ENCODE measurements around the gene RAB3B. TPM values are rescaled to one million over a fixed set of nuclear protein-coding genes. Genes with fewer than 3 reads are reported as not detected.

RAB3B gene
- total RNA-seq, 1 donor from 2014 or later, result not detected

- no peaks in the 10 kb centered on the region for H3K9me3 ChIP-seq
- no peaks in the 10 kb centered on the region for H3K4me1 ChIP-seq
- H3K36me3 ChIP-seq, result no peaks in the 10 kb centered on the region
- H3K27ac ChIP-seq, result no peak overlapping the region
- no peak for DNase-seq (ENCODE audit: low spot score in 2 of 2)
- no peaks in the 10 kb centered on the region for H3K27me3 ChIP-seq
- TF ChIP-seq CTCF (IDR thresholded peaks at IDR 0.05), result no peak
- intact Hi-C loops (cut with DNase I), result no loop called here
- no peak overlapping the region for H3K4me3 ChIP-seq
Observed at GRCh38 chr1:51922040-51922439, 68.5 kb downstream of the RAB3B start.

- H3K27me3 ChIP-seq, result no peaks in the 10 kb centered on the region
- H3K27ac ChIP-seq, result no peak overlapping the region
- H3K4me3 ChIP-seq, result no peak overlapping the region
- H3K4me1 ChIP-seq, result no peaks in the 10 kb centered on the region
- TF ChIP-seq CTCF (IDR thresholded peaks at IDR 0.05), result no peak
- H3K9me3 ChIP-seq, result no peaks in the 10 kb centered on the region
- no peaks in the 10 kb centered on the region for H3K36me3 ChIP-seq
- intact Hi-C loops (cut with DNase I), result no loop called here
- no peak for DNase-seq (ENCODE audit: low spot score in 2 of 2)
Observed at GRCh38 chr1:51920130-51920529, 70.4 kb downstream of the RAB3B start.

GRCh38 chr1:51919684-51920083, 70.8 kb downstream of the RAB3B start:
- no peak for DNase-seq (ENCODE audit: low spot score in 2 of 2)
- intact Hi-C loops (cut with DNase I), result no loop called here
- Histone ChIP-seq H3K27me3 (no peaks in the 10 kb centered on the region), H3K4me3 (no peak overlapping the region), H3K9me3 (no peaks in the 10 kb centered on the region), H3K27ac (no peak overlapping the region), H3K4me1 (no peaks in the 10 kb centered on the region), H3K36me3 (no peaks in the 10 kb centered on the region)
- no peak for TF ChIP-seq CTCF (IDR thresholded peaks at IDR 0.05)

- no peak for DNase-seq (ENCODE audit: low spot score in 2 of 2)
- intact Hi-C loops (cut with DNase I), result no loop called here
- H3K4me1 ChIP-seq, result no peaks in the 10 kb centered on the region
- H3K4me3 ChIP-seq, result no peak overlapping the region
- no peaks in the 10 kb centered on the region for H3K36me3 ChIP-seq
- no peaks in the 10 kb centered on the region for H3K9me3 ChIP-seq
- TF ChIP-seq CTCF (IDR thresholded peaks at IDR 0.05), result no peak
- no peaks in the 10 kb centered on the region for H3K27me3 ChIP-seq
- H3K27ac ChIP-seq, result no peak overlapping the region
Observed at GRCh38 chr1:51916587-51917405, 73.7 kb downstream of the RAB3B start.

- Histone ChIP-seq H3K4me3 (no peak overlapping the region), H3K9me3 (no peaks in the 10 kb centered on the region), H3K27ac (no peak overlapping the region), H3K27me3 (no peaks in the 10 kb centered on the region), H3K4me1 (no peaks in the 10 kb centered on the region), H3K36me3 (no peaks in the 10 kb centered on the region)
- intact Hi-C loops (cut with DNase I), result no loop called here
- no peak for TF ChIP-seq CTCF (IDR thresholded peaks at IDR 0.05)
- no peak for DNase-seq (ENCODE audit: low spot score in 2 of 2)
Observed at GRCh38 chr1:51915951-51916350, 74.5 kb downstream of the RAB3B start.
